B cell (primary cell): ENCODE data around the gene SEPTIN2. TPM values are rescaled to one million over a fixed set of nuclear protein-coding genes. Genes with fewer than 3 reads are reported as not detected.

Experiments
- ATAC-seq: fragments of 200-7000 bp; cut with Tn5 transposase; one replicate; pipeline ENCODE4 v1.10.0; 2021; ENCODE audit warnings: low read depth, mild to moderate bottlenecking, moderate number of reproducible peaks, moderate library complexity
- CTCF ChIA-PET: fragments of 350-600 bp; sonication (Branson Sonifier 250); formaldehyde crosslinking; loops from one replicate; lab custom pipeline; 2021; ENCODE audit warnings: antibody characterized with exemption, inconsistent platforms; lab: Charles Lee
- POLR2A ChIA-PET: fragments of 350-600 bp; sonication (Branson Sonifier 250); formaldehyde crosslinking; loops from one replicate; lab custom pipeline; 2021; ENCODE audit warnings: antibody characterized with exemption; lab: Charles Lee
- DNase-seq: peaks from one replicate; pipeline ENCODE4 v3.0.0; 2013
- H2AFZ ChIP-seq: 2 replicates; pipeline ENCODE4 v1.6.1; 2012; ENCODE audit warnings: mild to moderate bottlenecking, low read depth, low read length; ENCODE audit not compliant: insufficient read depth, poor library complexity, severe bottlenecking
- H3K27ac ChIP-seq, 2 donors: 1 replicate in 1 of 2; 2 replicates in 1 of 2; pipeline ENCODE4 v1.5.1; 2012 to 2013; ENCODE audit warnings: low read length in 2 of 2, mild to moderate bottlenecking in 2 of 2, moderate library complexity in 1 of 2
- H3K27me3 ChIP-seq, 4 experiments: fragments of 200-600 bp in 1 of 4; sonication (generic) in 1 of 4; replicated peaks in 1 of 4; 1 replicate in 2 of 4; 2 replicates in 2 of 4; pipeline versions ENCODE4 v1.6.1 to v1.7.0; 2013 to 2016; ENCODE audit warnings: low read length in 3 of 4, mild to moderate bottlenecking in 2 of 4, mixed read lengths in 1 of 4, moderate library complexity in 1 of 4; ENCODE audit not compliant: insufficient read depth in 4 of 4, control insufficient read depth in 3 of 4; ENCODE audit errors: control extremely low read depth in 1 of 4
- H3K36me3 ChIP-seq, 2 experiments: replicated peaks in 1 of 2; 1 replicate in 1 of 2; 2 replicates in 1 of 2; pipeline versions ENCODE4 v1.6.1 to v1.7.1; 2013; ENCODE audit warnings: low read length in 1 of 2; ENCODE audit not compliant: insufficient read depth in 2 of 2, control insufficient read depth in 1 of 2; ENCODE audit errors: control extremely low read depth in 1 of 2, extremely low read depth in 1 of 2
- H3K4me1 ChIP-seq, 2 donors: fragments of 200-600 bp in 1 of 2; sonication (generic) in 1 of 2; 1 replicate in 1 of 2; 2 replicates in 1 of 2; pipeline versions ENCODE4 v1.5.1 to v1.6.1; 2013 to 2017; ENCODE audit warnings: low read length in 2 of 2; ENCODE audit not compliant: control insufficient read depth in 2 of 2, insufficient read depth in 2 of 2
- H3K4me2 ChIP-seq: replicated peaks from 2 replicates; pipeline ENCODE3; 2012; ENCODE audit warnings: mild to moderate bottlenecking, low read depth, low read length; ENCODE audit not compliant: poor library complexity, severe bottlenecking
- H3K4me3 ChIP-seq, 5 experiments: fragments of 200-600 bp in 1 of 5; sonication (generic) in 1 of 5; 1 replicate in 3 of 5; 2 replicates in 2 of 5; pipeline versions ENCODE4 v1.5.1 to v1.7.0; 2011 to 2016; ENCODE audit warnings: low read length in 4 of 5, mild to moderate bottlenecking in 4 of 5, low read depth in 2 of 5, control low read depth in 1 of 5, moderate library complexity in 1 of 5; ENCODE audit not compliant: insufficient read depth in 1 of 5; ENCODE audit errors: control extremely low read depth in 1 of 5, extremely low read depth in 1 of 5
- H3K79me2 ChIP-seq: fragments of 200-600 bp; sonication (generic); one replicate; pipeline ENCODE4 v1.6.0; 2016; ENCODE audit warnings: low read length; ENCODE audit not compliant: control insufficient read depth, insufficient read depth
- H3K9ac ChIP-seq: fragments of 200-600 bp; sonication (generic); 2 replicates; pipeline ENCODE4 v1.6.1; 2017; ENCODE audit warnings: mild to moderate bottlenecking, low read length, moderate library complexity
- H3K9me3 ChIP-seq, 3 donors: one replicate each; pipeline versions ENCODE4 v1.6.1 to v1.7.1; 2013; ENCODE audit warnings: low read length in 2 of 3; ENCODE audit not compliant: control insufficient read depth in 2 of 3, insufficient read depth in 1 of 3; ENCODE audit errors: control extremely low read depth in 1 of 3
- H4K20me1 ChIP-seq: 2 replicates; pipeline ENCODE4 v1.6.0; 2012; ENCODE audit warnings: mild to moderate bottlenecking, low read length; ENCODE audit not compliant: insufficient read depth, control insufficient read depth, poor library complexity, severe bottlenecking
- H3K27ac Mint-ChIP-seq: one replicate; pipeline ENCODE4 v1.8.0; 2021; ENCODE audit warnings: mixed read lengths
- H3K27me3 Mint-ChIP-seq: one replicate; pipeline ENCODE4 v1.8.0; 2021; ENCODE audit warnings: mixed read lengths
- H3K4me1 Mint-ChIP-seq: one replicate; pipeline ENCODE4 v1.8.0; 2021; ENCODE audit warnings: mixed read lengths
- H3K4me3 Mint-ChIP-seq: one replicate; pipeline ENCODE4 v1.8.0; 2021; ENCODE audit warnings: mixed read lengths
- H3K9me3 Mint-ChIP-seq: one replicate; pipeline ENCODE4 v1.8.0; 2022; ENCODE audit warnings: mixed read lengths; ENCODE audit not compliant: insufficient read depth
- EZH2 ChIP-seq: IDR thresholded peaks from 2 replicates; pipeline ENCODE4 v1.6.1; 2012; ENCODE audit warnings: borderline replicate concordance, low read depth, mild to moderate bottlenecking, moderate library complexity, low read length; ENCODE audit not compliant: insufficient read depth, poor library complexity, severe bottlenecking
- WGBS: methylation state at CpG from one replicate; pipeline ENCODE4 v1.1.5; 2013; ENCODE audit warnings: missing lambda C conversion rate; ENCODE audit not compliant: insufficient coverage; 5-methylcytosine and 5-hydroxymethylcytosine counted together
- intact Hi-C: fragments of 100-400 bp; cut with micrococcal nuclease; formaldehyde crosslinking; loops from one replicate; pipeline ENCODE4 v1.10.0; 2022
- polyA plus RNA-seq: library from polyadenylated mRNA; depleted of rRNA; stranded (reverse); fragments of >200 nt; gene quantifications from 2 replicates; pipeline ENCODE4 v1.2.3, GENCODE V29; 2012
- total RNA-seq, 2 donors: library from RNA; stranded (reverse); fragments of 120-200 nt in 1 of 2; gene quantifications; 1 replicate in 1 of 2; 2 replicates in 1 of 2; pipeline versions ENCODE4 v1.2.3 to v1.2.4, GENCODE V29; 2013 to 2022
- TF ChIP-seq, protein P1 (sequence below): fragments of 200-600 bp; IDR thresholded peaks from one replicate; pipeline ENCODE4 v1.8.0; 2022; ENCODE audit warnings: antibody characterized with exemption, mild to moderate bottlenecking

The SEPTIN2 gene
- total and polyA plus RNA-seq, 2 donors (not counting 1 experiment from before 2014, with no cell fraction given) = 71.8 to 270 TPM

DNA sequence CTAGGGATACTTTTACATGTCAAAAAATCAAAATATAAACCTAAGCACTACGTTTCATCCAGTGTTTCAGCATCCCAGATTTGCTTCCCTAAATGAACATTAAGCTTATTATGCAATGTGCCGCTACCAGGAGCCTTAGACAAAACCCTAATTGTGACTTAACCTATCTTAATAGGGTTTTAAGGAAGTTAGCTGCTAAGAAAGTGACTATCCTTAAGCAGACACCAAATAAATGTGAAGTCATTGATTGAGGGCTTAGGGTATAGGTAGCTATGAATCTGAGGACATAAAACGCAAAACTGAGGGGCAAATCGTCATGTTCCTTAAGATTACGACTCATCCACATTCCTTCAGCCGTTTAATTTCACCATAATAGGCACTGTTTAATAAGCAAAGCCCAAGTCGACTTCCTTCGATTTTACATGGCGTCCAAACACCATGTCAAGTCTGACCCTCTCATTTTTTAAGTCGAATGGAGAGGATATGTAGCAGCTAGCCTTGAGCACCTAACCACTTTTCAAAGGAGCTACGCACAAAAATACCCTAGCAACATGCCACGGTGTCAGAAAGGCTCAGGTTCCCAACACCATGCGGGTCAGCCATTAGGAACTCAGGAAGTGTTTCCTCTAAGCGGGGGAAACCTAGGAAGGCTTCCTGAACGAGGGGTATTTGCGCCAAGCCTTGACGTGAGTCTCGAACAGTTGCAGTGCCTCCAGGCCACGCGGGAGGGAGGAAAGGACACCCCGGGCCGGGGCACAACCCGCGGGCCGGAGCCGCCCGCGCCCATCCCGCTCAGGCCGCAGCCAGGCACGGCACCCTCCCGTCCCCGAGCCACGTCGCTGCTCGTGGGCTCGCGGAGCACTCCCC, 1.3 kb upstream of the SEPTIN2 start:
- Histone ChIP-seq H3K9ac (peak overlapping the region; percentile 97), H3K4me2 (peak overlapping the region; percentile 83), H3K27me3 (no peaks in the 10 kb centered on the region), H3K79me2 (peaks cover 88% of the 10 kb centered on the region), H3K4me3 (peak overlapping the region; percentile 90 to 99 (median 91)), H3K27ac (peak overlapping the region; percentile 98 to 99), H3K9me3 (no peaks in the 10 kb centered on the region), H3K4me1 (peaks cover 51 to 55% of the 10 kb centered on the region in 2 donors), H2AFZ (peak overlapping the region; percentile 86), H4K20me1 (peaks cover 46% of the 10 kb centered on the region), H3K36me3 (peaks cover 0 to 4% of the 10 kb centered on the region in 2 experiments)
- Mint-ChIP-seq H3K9me3 (no peaks in the 10 kb centered on the region), H3K27ac (peak overlapping the region; percentile 99), H3K4me1 (peaks cover 72% of the 10 kb centered on the region), H3K27me3 (no peaks in the 10 kb centered on the region), H3K4me3 (peak overlapping the region; percentile 95)
- CTCF ChIA-PET = interaction anchor here (0.6 to 2.2 kb wide), 13 partner anchors 11 to 388 kb away, joined by 3 to 7 read pairs (median 3); partner anchors contain the start of genes ATG4B, ING5 and THAP4
- POLR2A ChIA-PET = interaction anchor here (0.5 to 2.7 kb wide), 14 partner anchors 10 to 748 kb away, joined by 3 to 16 read pairs (median 4); partner anchors contain the start of genes CAPN10 and FARP2
- WGBS = 3% methylated on average over 29 of the region's 38 CpGs
- DNase-seq (no peak), ATAC-seq (no peak)
- TF ChIP-seq, protein P1, sequence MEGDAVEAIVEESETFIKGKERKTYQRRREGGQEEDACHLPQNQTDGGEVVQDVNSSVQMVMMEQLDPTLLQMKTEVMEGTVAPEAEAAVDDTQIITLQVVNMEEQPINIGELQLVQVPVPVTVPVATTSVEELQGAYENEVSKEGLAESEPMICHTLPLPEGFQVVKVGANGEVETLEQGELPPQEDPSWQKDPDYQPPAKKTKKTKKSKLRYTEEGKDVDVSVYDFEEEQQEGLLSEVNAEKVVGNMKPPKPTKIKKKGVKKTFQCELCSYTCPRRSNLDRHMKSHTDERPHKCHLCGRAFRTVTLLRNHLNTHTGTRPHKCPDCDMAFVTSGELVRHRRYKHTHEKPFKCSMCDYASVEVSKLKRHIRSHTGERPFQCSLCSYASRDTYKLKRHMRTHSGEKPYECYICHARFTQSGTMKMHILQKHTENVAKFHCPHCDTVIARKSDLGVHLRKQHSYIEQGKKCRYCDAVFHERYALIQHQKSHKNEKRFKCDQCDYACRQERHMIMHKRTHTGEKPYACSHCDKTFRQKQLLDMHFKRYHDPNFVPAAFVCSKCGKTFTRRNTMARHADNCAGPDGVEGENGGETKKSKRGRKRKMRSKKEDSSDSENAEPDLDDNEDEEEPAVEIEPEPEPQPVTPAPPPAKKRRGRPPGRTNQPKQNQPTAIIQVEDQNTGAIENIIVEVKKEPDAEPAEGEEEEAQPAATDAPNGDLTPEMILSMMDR = no peak
- no peak for TF ChIP-seq EZH2
- intact Hi-C loops = loop anchor here (1.0 to 5.0 kb wide), 7 partner anchors 42 to 754 kb away; partner anchors contain the start of genes ATG4B, DTYMK, DUSP28 and FARP2
